HG03354 (cell line): ENCODE measurements around the gene HS3ST3B1.

Experiments used
- ATAC-seq: cut with Tn5 transposase; IDR thresholded peaks from one replicate; pipeline ENCODE4 v1.9.1; 2021; ENCODE audit warnings: mild to moderate bottlenecking; ENCODE audit not compliant: unreplicated experiment, poor library complexity, severe bottlenecking

The HS3ST3B1 gene

DNA sequence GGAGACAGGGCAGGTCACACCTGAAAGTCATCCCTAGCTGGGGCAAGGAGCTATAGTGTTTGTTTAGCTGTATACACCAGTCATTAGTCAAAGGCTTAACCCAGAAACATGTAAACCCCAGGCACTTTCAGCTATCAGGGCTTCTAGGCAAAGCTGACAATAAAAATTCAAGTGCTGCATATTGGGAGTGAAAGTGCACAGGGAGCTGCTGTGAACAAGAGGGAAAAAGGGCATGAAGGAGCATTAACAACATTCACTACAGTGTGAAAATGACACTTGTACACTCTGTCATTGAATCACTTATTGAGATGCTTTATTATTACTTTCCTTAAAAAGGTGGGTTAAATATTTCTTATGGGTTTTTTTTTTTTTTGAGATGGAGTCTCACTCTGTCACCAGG lies 92.8 kb downstream of the HS3ST3B1 start:
- no peak for ATAC-seq

DNA sequence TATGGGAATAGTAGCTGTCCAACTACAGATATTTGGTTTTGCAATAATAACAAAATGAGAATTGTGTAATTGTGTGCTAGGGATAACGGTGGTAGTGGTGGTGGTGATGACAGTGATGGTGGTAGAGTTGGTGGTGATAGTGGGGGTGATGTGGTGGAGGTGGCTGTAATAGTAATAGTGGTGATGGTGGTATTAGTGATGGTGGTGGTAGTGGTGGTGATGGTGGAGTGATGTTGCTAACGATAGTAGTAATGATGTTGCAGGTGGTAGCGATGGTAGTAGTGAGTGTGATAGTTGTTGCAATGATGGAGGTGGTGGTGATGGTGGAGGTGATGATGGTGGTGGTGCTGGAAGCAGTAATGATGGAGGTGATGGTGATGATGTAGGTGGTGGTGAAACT lies 94.4 kb downstream of the HS3ST3B1 start:
- ATAC-seq = no peak

DNA sequence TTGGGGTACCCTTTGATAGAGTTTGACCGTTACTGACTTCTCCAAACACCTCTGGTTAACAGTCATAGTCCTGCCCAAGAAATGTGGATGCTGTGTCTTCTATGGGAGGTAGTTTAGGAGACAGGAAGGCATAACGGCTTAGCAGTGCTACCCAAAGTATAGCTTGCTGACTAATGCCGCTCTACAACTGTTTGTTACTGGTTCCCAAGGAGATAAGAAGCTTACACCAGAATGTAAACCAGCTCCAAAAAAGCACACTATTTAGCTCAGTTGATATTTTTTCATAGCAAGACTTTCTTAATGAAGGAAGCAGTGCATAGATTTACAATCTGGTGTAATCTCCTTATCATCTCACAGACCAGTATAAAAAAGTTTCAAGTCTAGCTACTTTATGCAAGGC lies 95.7 kb downstream of the HS3ST3B1 start:
- ATAC-seq = no peak

DNA sequence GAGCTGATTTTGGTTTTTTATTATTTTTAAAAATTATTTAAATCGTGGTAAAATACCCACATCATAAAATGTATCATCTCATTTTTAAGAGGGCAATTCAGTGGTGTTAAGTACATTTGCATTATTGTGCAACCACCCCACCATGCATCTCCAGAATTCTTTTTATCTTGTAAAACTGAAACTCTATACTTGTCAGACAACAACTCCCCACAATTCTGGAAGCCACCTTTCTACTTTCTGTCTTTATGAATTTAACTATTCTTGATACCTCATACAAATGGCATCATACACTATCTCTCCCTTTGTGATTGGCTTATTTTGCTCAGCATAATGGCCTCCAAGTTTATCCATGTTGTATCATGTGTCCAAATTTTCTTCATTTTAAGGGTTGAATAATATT lies 97.9 kb downstream of the HS3ST3B1 start:
- ATAC-seq = no peak
